Measurements from ENCODE around the gene HSD17B2. TPM values are rescaled to one million over a fixed set of nuclear protein-coding genes. Genes with fewer than 3 reads are reported as not detected.

Gene HSD17B2
- total and polyA plus RNA-seq, 4 donors: 47.7 to 126 (median 103) TPM

GRCh38 chr16:82134846-82135245, 99.8 kb downstream of the HSD17B2 start:
- H3K9me3 ChIP-seq (ENCODE audit: control insufficient read depth in 4 of 4, low read length in 3 of 4): no peaks in the 10 kb centered on the region
- no peak overlapping the region for H3K9ac ChIP-seq (ENCODE audit: low read depth in 1 of 2, low read length in 2 of 2)
- no peak for TF ChIP-seq RAD21 (IDR thresholded peaks at IDR 0.05)
- no peak for TF ChIP-seq ATF3 (IDR thresholded peaks at IDR 0.05)
- TF ChIP-seq GABPA (IDR thresholded peaks at IDR 0.05 in 1 of 2, conservative IDR thresholded peaks at IDR 0.05 in 1 of 2): no peak
- TF ChIP-seq FOXA1 (IDR thresholded peaks at IDR 0.05): no peak
- no peak for TF ChIP-seq MAX (IDR thresholded peaks at IDR 0.05)
- TF ChIP-seq FOXA2 (IDR thresholded peaks at IDR 0.05): no peak
- no peak for TF ChIP-seq EGR1 (IDR thresholded peaks at IDR 0.05; ENCODE audit: low read depth in 2 of 2)
- no peak for TF ChIP-seq HNF4A (conservative IDR thresholded peaks at IDR 0.05)
- WGBS: 97% methylated on average over 8 of the region's 8 CpGs
- no peak overlapping the region for H3K4me3 ChIP-seq (ENCODE audit: low read depth in 1 of 3, low read length in 3 of 3)
- H3K27ac ChIP-seq (ENCODE audit: low read depth in 1 of 2, low read length in 2 of 2): no peak overlapping the region
- H3K27me3 ChIP-seq (ENCODE audit: control insufficient read depth in 4 of 4, insufficient read depth in 4 of 4, low read length in 3 of 4): no peaks in the 10 kb centered on the region
- no peaks in the 10 kb centered on the region for H3K36me3 ChIP-seq (ENCODE audit: control insufficient read depth in 4 of 4, insufficient read depth in 3 of 4, low read depth in 1 of 4, low read length in 3 of 4)
- no peak for DNase-seq (ENCODE audit: low spot score)
- H3K4me1 ChIP-seq (ENCODE audit: control insufficient read depth in 4 of 4, insufficient read depth in 4 of 4, low read length in 3 of 4): peaks cover 0 to 3% (median 0%) of the 10 kb centered on the region in 4 donors

GRCh38 chr16:82135844-82136243, 100.8 kb downstream of the HSD17B2 start:
- no peak overlapping the region for H3K9ac ChIP-seq (ENCODE audit: low read depth in 1 of 2, low read length in 2 of 2)
- H3K27ac ChIP-seq (ENCODE audit: low read depth in 1 of 2, low read length in 2 of 2): no peak overlapping the region
- DNase-seq (ENCODE audit: low spot score): no peak
- no peaks in the 10 kb centered on the region for H3K9me3 ChIP-seq (ENCODE audit: control insufficient read depth in 4 of 4, low read length in 3 of 4)
- H3K4me3 ChIP-seq (ENCODE audit: low read depth in 1 of 3, low read length in 3 of 3): no peak overlapping the region
- H3K36me3 ChIP-seq (ENCODE audit: control insufficient read depth in 4 of 4, insufficient read depth in 3 of 4, low read depth in 1 of 4, low read length in 3 of 4): no peaks in the 10 kb centered on the region
- 41% methylated on average over 8 of the region's 8 CpGs for WGBS
- H3K27me3 ChIP-seq (ENCODE audit: control insufficient read depth in 4 of 4, insufficient read depth in 4 of 4, low read length in 3 of 4): no peaks in the 10 kb centered on the region
- peak in 1 of 2 donors; percentile 8 for TF ChIP-seq HNF4A (conservative IDR thresholded peaks at IDR 0.05)
- peak; percentile 17 to 46 for TF ChIP-seq RAD21 (IDR thresholded peaks at IDR 0.05)
- TF ChIP-seq FOXA2 (IDR thresholded peaks at IDR 0.05): no peak
- TF ChIP-seq, protein P1, sequence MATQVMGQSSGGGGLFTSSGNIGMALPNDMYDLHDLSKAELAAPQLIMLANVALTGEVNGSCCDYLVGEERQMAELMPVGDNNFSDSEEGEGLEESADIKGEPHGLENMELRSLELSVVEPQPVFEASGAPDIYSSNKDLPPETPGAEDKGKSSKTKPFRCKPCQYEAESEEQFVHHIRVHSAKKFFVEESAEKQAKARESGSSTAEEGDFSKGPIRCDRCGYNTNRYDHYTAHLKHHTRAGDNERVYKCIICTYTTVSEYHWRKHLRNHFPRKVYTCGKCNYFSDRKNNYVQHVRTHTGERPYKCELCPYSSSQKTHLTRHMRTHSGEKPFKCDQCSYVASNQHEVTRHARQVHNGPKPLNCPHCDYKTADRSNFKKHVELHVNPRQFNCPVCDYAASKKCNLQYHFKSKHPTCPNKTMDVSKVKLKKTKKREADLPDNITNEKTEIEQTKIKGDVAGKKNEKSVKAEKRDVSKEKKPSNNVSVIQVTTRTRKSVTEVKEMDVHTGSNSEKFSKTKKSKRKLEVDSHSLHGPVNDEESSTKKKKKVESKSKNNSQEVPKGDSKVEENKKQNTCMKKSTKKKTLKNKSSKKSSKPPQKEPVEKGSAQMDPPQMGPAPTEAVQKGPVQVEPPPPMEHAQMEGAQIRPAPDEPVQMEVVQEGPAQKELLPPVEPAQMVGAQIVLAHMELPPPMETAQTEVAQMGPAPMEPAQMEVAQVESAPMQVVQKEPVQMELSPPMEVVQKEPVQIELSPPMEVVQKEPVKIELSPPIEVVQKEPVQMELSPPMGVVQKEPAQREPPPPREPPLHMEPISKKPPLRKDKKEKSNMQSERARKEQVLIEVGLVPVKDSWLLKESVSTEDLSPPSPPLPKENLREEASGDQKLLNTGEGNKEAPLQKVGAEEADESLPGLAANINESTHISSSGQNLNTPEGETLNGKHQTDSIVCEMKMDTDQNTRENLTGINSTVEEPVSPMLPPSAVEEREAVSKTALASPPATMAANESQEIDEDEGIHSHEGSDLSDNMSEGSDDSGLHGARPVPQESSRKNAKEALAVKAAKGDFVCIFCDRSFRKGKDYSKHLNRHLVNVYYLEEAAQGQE (IDR thresholded peaks at IDR 0.05): peak; percentile 66
- TF ChIP-seq YY1 (IDR thresholded peaks at IDR 0.05): peak; percentile 15
- TF ChIP-seq RXRA (IDR thresholded peaks at IDR 0.05): peak in 1 of 2 donors; percentile 23
- TF ChIP-seq NR2F2 (IDR thresholded peaks at IDR 0.05): no peak
- TF ChIP-seq SP1 (IDR thresholded peaks at IDR 0.05): peak; percentile 56
- peaks cover 0 to 3% (median 0%) of the 10 kb centered on the region in 4 donors for H3K4me1 ChIP-seq (ENCODE audit: control insufficient read depth in 4 of 4, insufficient read depth in 4 of 4, low read length in 3 of 4)

DNA sequence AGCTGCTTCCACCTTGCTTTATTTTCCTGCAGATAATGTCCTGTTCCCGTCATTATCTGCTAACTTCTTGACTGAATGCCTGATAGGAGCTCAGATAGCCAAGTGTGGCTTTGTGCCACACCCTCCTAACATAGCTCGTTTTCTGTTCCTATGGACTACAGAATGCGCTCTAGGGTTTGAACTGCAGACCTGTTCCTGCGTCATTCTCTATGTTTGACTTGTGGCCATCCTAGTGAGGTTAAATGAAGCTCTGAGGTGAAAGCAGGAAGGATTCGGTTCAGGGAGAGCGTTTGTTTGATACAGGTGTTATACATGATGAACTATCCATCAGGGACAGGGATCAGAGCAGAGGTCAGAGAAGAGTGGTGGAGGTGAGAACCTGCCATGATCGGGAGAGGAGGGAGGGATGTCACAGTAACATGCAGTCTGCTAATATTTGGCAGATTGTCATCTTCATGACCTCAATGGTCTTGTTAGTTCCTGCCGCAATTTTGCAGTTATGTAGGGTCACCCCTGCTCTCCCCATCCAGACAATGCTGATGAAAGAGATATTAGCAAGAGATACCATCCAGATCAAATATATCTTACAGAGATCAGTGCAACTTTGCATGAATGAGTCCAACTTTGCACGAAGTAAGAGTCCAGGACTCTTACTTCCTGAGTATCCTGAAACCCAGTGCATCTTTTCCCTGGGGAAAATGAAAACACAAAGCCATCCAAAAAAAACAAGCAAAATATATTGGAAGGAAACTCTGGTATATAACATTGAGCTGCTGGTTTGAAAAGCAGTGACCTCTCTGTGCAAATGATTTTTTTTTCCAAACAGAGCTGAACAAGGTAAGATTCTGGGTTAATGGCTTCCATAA, 102.1 kb downstream of the HSD17B2 start:
- Histone ChIP-seq H3K9ac (ENCODE audit: low read depth in 1 of 2, low read length in 2 of 2) (no peak overlapping the region), H3K27me3 (ENCODE audit: control insufficient read depth in 4 of 4, insufficient read depth in 4 of 4, low read length in 3 of 4) (no peaks in the 10 kb centered on the region), H3K9me3 (ENCODE audit: control insufficient read depth in 4 of 4, low read length in 3 of 4) (no peaks in the 10 kb centered on the region), H3K4me1 (ENCODE audit: control insufficient read depth in 4 of 4, insufficient read depth in 4 of 4, low read length in 3 of 4) (peaks cover 0 to 3% (median 0%) of the 10 kb centered on the region in 4 donors), H3K27ac (ENCODE audit: low read depth in 1 of 2, low read length in 2 of 2) (no peak overlapping the region), H3K36me3 (ENCODE audit: control insufficient read depth in 4 of 4, insufficient read depth in 3 of 4, low read depth in 1 of 4, low read length in 3 of 4) (no peaks in the 10 kb centered on the region), H3K4me3 (ENCODE audit: low read depth in 1 of 3, low read length in 3 of 3) (no peak overlapping the region)
- WGBS: 94% methylated on average over 9 of the region's 9 CpGs
- no peak for DNase-seq (ENCODE audit: low spot score)
- TF ChIP-seq NR2F2 (IDR thresholded peaks at IDR 0.05) (no peak), GABPA (IDR thresholded peaks at IDR 0.05 in 1 of 2, conservative IDR thresholded peaks at IDR 0.05 in 1 of 2) (no peak), YY1 (IDR thresholded peaks at IDR 0.05) (no peak), RAD21 (IDR thresholded peaks at IDR 0.05) (no peak), ZBTB33 (IDR thresholded peaks at IDR 0.05) (no peak), TAF1 (conservative IDR thresholded peaks at IDR 0.05) (no peak), MAX (IDR thresholded peaks at IDR 0.05) (no peak), HNF4G (IDR thresholded peaks at IDR 0.05) (no peak), RXRA (IDR thresholded peaks at IDR 0.05) (no peak), HNF4A (conservative IDR thresholded peaks at IDR 0.05) (no peak), FOXA1 (IDR thresholded peaks at IDR 0.05) (no peak), EGR1 (IDR thresholded peaks at IDR 0.05; ENCODE audit: low read depth in 2 of 2) (no peak), ATF3 (IDR thresholded peaks at IDR 0.05) (no peak)
- TF ChIP-seq, protein P2, sequence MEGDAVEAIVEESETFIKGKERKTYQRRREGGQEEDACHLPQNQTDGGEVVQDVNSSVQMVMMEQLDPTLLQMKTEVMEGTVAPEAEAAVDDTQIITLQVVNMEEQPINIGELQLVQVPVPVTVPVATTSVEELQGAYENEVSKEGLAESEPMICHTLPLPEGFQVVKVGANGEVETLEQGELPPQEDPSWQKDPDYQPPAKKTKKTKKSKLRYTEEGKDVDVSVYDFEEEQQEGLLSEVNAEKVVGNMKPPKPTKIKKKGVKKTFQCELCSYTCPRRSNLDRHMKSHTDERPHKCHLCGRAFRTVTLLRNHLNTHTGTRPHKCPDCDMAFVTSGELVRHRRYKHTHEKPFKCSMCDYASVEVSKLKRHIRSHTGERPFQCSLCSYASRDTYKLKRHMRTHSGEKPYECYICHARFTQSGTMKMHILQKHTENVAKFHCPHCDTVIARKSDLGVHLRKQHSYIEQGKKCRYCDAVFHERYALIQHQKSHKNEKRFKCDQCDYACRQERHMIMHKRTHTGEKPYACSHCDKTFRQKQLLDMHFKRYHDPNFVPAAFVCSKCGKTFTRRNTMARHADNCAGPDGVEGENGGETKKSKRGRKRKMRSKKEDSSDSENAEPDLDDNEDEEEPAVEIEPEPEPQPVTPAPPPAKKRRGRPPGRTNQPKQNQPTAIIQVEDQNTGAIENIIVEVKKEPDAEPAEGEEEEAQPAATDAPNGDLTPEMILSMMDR (IDR thresholded peaks at IDR 0.05; ENCODE audit: low read depth, low read length, missing input control): no peak
